BLaER1 treated with 17β-estradiol and CSF1 and Interleukin-3, amounts not matched to agents 10 nM and 100 nM (cell line): ENCODE results near the gene CCDC85C.
A peak's percentile ranks its signal among the peaks of the same experiment; 100 is the strongest.

Experiments used
- H3K27ac ChIP-seq, 11 experiments: shearing (Covaris generic); formaldehyde crosslinking; 2 replicates each; pipeline ENCODE4 v1.8.1; 2022
- H3K27me3 ChIP-seq, 11 experiments: shearing (Covaris generic); formaldehyde crosslinking; 2 replicates each; pipeline ENCODE4 v1.8.1; 2022
- H3K36me3 ChIP-seq, 11 experiments: shearing (Covaris generic); formaldehyde crosslinking; 2 replicates each; pipeline ENCODE4 v1.8.1; 2022
- H3K4me1 ChIP-seq, 10 experiments: shearing (Covaris generic); formaldehyde crosslinking; 2 replicates each; pipeline ENCODE4 v1.8.1; 2022
- H3K4me2 ChIP-seq, 11 experiments: shearing (Covaris generic); formaldehyde crosslinking; 2 replicates each; pipeline ENCODE4 v1.8.1; 2022
- H3K4me3 ChIP-seq, 10 experiments: shearing (Covaris generic); formaldehyde crosslinking; 2 replicates each; pipeline ENCODE4 v1.8.1; 2022
- H3K9ac ChIP-seq, 11 experiments: shearing (Covaris generic); formaldehyde crosslinking; 2 replicates each; pipeline ENCODE4 v1.8.1; 2022
- H3K9me3 ChIP-seq, 11 experiments: shearing (Covaris generic); formaldehyde crosslinking; replicated peaks in 1 of 11; 2 replicates each; pipeline ENCODE4 v1.8.1; 2022
- H4K20me1 ChIP-seq, 11 experiments: shearing (Covaris generic); formaldehyde crosslinking; 2 replicates each; pipeline ENCODE4 v1.8.1; 2022
- Cebpa-rat ChIP-seq, 11 experiments: shearing (Covaris generic); IDR thresholded peaks; 2 replicates each; pipeline ENCODE4 v1.8.1; 2022

The CCDC85C gene

DNA sequence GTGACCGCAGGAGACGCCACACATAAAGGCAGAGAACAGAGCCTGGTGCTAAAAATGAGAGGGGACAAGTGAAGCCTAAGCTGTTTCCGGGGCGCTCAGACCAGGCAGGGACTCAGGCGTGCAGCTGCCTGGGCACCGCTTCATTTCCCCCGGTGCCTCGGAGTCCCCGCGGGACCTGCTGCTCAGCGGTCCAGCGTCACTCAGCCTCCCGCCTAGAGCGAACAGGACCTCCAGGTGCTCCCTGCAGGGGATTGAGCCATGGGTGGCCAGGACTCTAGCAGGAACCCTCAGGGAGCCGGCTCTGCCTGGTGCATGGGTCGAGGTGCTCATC is 31.0 kb downstream of the CCDC85C start:
- Histone ChIP-seq H3K9ac (peak overlapping the region in 8 of 11 experiments; percentile 2 to 61 (median 32); a peak in 11 of 22 replicates), H3K4me1 (peaks cover 64 to 92% (median 88%) of the 10 kb centered on the region in 10 experiments), H3K36me3 (no peaks in the 10 kb centered on the region), H3K4me2 (peak overlapping the region; percentile 74 to 96 (median 85)), H4K20me1 (peaks cover 0 to 98% (median 91%) of the 10 kb centered on the region in 11 experiments; a peak in 20 of 22 replicates), H3K27me3 (peaks cover 0 to 45% (median 0%) of the 10 kb centered on the region in 11 experiments; a peak in 5 of 22 replicates), H3K4me3 (peak overlapping the region in 1 of 10 experiments; percentile 2; a peak in 1 of 20 replicates), H3K27ac (peak overlapping the region in 3 of 11 experiments; percentile 0 to 54 (median 31); a peak in 4 of 22 replicates), H3K9me3 (no peaks in the 10 kb centered on the region)
- no peak for TF ChIP-seq Cebpa-rat (IDR thresholded peaks at IDR 0.05)

DNA sequence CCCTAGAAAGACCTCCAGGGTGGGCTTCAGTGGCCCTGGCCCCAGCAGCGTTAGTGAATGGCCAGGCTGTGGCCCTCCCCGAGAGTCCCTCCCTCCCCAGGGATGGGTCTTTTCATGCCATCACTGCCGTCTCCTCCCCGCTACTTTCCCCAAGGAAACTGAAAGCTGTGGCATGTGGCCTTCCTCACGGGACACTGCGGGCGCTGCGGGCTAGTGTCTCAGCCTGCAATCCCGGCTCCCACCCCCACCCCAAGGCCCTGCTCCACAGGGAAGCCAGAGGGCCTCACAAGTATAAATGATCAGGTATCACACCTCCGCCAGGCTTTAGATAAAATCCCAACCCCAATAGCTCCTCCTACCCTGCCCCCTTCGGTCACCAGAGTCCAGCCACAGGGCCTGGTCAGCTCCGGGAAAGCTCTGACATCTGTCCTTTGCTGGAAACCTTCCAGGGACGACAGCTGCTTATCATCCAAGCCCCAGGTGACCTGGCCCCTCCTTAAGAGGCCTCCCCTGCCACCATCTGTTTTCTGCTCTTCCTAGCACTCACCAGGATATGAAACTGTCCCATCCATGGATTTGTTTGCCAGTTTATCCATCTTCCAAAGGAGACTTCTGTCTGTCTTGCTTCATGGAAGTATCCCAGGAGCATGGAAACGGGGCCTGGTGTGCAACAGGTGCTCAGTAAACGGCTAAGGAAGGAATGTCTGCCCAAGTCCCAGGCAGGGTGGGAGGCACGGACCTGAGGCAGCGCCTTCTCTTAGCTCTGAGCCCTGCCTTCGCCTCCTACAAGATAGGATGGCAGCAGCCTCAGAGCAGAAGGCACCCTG is 31.6 kb downstream of the CCDC85C start:
- peak overlapping the region in 4 of 10 experiments; percentile 2 to 28 (median 7); a peak in 2 of 20 replicates for H3K4me3 ChIP-seq
- peaks cover 0 to 49% (median 0%) of the 10 kb centered on the region in 11 experiments; a peak in 6 of 22 replicates for H3K27me3 ChIP-seq
- H3K27ac ChIP-seq: peak overlapping the region in 6 of 11 experiments; percentile 0 to 54 (median 22); a peak in 8 of 22 replicates
- peak overlapping the region; percentile 74 to 96 (median 85) for H3K4me2 ChIP-seq
- no peak for TF ChIP-seq Cebpa-rat (IDR thresholded peaks at IDR 0.05)
- no peaks in the 10 kb centered on the region for H3K36me3 ChIP-seq
- H3K9ac ChIP-seq: peak overlapping the region in 8 of 11 experiments; percentile 2 to 61 (median 36); a peak in 12 of 22 replicates
- no peaks in the 10 kb centered on the region for H3K9me3 ChIP-seq
- peaks cover 68 to 97% (median 94%) of the 10 kb centered on the region in 10 experiments for H3K4me1 ChIP-seq
- H4K20me1 ChIP-seq: peaks cover 0 to 99% (median 96%) of the 10 kb centered on the region in 11 experiments; a peak in 20 of 22 replicates

DNA sequence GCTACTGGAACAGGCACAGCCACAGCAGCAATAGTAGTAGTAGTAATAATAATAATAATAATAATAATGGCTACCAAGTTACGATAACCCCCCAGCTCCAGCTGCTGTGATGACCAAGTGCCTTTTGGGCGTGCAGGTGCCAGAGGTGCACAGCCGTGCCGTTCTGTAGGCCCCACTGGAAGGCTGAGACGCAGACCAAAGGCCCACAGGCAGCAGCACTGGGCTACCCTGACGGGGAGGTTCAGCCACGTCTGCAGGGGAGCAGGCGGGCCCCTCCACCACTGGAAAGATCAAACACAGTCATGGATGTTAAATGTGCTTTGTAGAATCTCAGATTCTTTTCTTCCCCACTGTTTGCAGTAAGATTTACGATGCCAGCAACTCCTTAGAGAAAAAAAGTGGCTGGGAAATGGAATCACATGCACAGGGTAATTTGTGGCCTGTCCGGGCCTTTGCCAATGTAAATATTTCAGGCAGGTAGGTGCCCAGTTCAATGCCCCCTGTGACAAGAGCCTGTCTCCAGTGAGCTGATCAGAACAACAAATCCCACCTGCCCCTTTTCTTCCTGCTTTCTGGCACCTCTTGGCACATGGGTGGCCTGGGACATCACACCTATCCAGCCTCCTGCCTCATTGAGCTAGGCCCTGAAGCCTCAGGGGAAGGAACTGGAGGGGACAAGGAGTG is 32.6 kb downstream of the CCDC85C start:
- TF ChIP-seq Cebpa-rat (IDR thresholded peaks at IDR 0.05): no peak
- Histone ChIP-seq H3K4me3 (no peak overlapping the region), H3K36me3 (no peaks in the 10 kb centered on the region), H3K27ac (peak overlapping the region in 3 of 11 experiments; percentile 9 to 54 (median 34); a peak in 3 of 22 replicates), H3K4me1 (peaks cover 77 to 100% (median 100%) of the 10 kb centered on the region in 10 experiments), H3K27me3 (peaks cover 0 to 58% (median 0%) of the 10 kb centered on the region in 11 experiments; a peak in 6 of 22 replicates), H4K20me1 (peaks cover 0 to 100% (median 100%) of the 10 kb centered on the region in 11 experiments; a peak in 20 of 22 replicates), H3K9ac (peak overlapping the region in 5 of 11 experiments; percentile 30 to 69 (median 55); a peak in 6 of 22 replicates), H3K9me3 (no peaks in the 10 kb centered on the region), H3K4me2 (peak overlapping the region; percentile 74 to 96 (median 85))

DNA sequence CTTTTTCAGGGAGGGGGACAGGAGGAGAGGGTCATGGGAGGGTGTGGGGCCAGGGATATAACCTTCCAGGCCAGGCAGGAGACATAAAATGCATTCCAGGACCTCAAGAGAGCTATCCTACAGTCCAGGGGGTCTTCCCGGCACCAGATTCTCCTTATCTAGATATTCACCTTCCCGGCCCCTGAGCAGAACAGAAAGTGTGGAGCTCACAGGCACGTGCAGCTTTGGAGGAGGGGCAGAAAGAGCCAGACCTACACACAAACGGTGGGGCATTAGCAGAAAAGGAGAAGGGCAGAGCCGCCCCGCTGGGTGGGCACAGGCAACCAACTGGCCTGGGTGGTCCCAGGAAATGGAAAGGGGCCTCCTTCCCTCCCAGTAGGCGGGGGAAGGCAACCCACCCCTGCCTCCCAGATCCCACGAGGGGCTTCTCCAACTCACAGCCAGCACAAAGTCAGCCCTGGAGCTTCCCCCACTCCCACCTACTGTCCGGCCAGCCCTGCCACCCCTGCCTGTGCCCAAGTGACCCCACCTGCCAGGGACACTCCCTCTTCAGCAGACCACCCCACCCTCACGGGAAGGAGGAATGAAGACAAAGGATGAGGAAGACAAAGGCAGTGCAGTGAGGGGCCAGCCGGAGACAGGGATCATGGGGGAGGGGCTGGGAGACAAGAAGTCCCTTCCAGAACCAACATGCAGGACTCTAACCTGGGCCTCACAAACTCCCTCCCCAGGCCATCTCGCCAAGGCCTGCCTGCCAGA is 33.3 kb downstream of the CCDC85C start:
- TF ChIP-seq Cebpa-rat (IDR thresholded peaks at IDR 0.05): no peak
- H3K9ac ChIP-seq: peak overlapping the region in 6 of 11 experiments; percentile 12 to 69 (median 54); a peak in 9 of 22 replicates
- H3K9me3 ChIP-seq: no peaks in the 10 kb centered on the region
- H3K27ac ChIP-seq: peak overlapping the region in 5 of 11 experiments; percentile 0 to 54 (median 34); a peak in 9 of 22 replicates
- peaks cover 2 to 100% (median 100%) of the 10 kb centered on the region in 11 experiments; a peak in 20 of 22 replicates for H4K20me1 ChIP-seq
- H3K4me3 ChIP-seq: peak overlapping the region in 1 of 10 experiments; percentile 10; a peak in 3 of 20 replicates
- no peaks in the 10 kb centered on the region for H3K36me3 ChIP-seq
- peaks cover 0 to 65% (median 0%) of the 10 kb centered on the region in 11 experiments; a peak in 6 of 22 replicates for H3K27me3 ChIP-seq
- H3K4me2 ChIP-seq: peak overlapping the region; percentile 73 to 96 (median 87); a peak in 21 of 22 replicates
- H3K4me1 ChIP-seq: peaks cover 85 to 100% (median 100%) of the 10 kb centered on the region in 10 experiments

DNA sequence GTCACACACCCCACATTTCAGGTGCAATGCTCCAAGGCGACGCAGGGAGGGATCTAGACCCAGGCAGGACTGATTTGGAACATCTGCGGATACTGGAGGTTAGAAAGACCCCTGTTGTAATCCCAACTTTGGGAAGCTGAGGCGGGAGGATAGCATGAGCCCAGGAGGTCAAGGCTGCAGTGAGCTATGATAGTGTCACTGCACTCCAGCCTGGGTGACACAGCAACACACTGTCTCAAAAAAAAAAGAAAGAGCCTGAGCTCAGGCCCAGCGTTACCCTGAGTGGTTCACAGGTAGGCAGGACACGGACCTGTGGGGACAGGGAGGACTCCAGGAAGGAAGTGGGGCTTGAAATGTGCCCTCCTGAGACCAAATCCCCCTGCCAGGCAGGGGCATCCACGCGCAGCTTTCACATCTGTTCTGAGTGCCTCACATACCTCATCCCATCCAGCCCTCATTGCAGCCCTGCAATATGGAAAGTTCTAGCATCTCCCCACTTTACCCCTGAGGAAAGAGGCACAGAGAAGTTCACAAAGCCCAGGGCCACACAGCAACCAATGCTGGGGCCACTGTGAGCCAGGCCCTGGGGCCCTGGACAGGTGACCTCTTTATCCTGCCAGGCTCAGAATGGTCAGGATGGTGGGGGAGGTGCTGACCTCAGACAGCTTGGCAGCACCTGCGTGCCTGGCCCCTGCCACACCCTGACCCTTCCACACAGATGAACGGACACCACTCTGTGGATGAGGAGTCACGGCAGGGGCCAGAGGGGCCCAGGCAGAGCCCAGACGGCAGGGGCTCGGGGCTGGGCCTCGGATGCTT is 34.1 kb downstream of the CCDC85C start:
- Histone ChIP-seq H3K36me3 (no peaks in the 10 kb centered on the region), H3K9ac (peak overlapping the region in 6 of 11 experiments; percentile 12 to 69 (median 54); a peak in 9 of 22 replicates), H4K20me1 (peaks cover 3 to 100% (median 100%) of the 10 kb centered on the region in 11 experiments; a peak in 20 of 22 replicates), H3K27me3 (peaks cover 0 to 72% (median 0%) of the 10 kb centered on the region in 11 experiments; a peak in 6 of 22 replicates), H3K4me2 (peak overlapping the region; percentile 73 to 96 (median 87)), H3K4me1 (peaks cover 89 to 100% (median 100%) of the 10 kb centered on the region in 10 experiments), H3K4me3 (peak overlapping the region in 1 of 10 experiments; percentile 10; a peak in 2 of 20 replicates), H3K9me3 (no peaks in the 10 kb centered on the region), H3K27ac (peak overlapping the region in 4 of 11 experiments; percentile 0 to 54 (median 44); a peak in 7 of 22 replicates)
- no peak for TF ChIP-seq Cebpa-rat (IDR thresholded peaks at IDR 0.05)

DNA sequence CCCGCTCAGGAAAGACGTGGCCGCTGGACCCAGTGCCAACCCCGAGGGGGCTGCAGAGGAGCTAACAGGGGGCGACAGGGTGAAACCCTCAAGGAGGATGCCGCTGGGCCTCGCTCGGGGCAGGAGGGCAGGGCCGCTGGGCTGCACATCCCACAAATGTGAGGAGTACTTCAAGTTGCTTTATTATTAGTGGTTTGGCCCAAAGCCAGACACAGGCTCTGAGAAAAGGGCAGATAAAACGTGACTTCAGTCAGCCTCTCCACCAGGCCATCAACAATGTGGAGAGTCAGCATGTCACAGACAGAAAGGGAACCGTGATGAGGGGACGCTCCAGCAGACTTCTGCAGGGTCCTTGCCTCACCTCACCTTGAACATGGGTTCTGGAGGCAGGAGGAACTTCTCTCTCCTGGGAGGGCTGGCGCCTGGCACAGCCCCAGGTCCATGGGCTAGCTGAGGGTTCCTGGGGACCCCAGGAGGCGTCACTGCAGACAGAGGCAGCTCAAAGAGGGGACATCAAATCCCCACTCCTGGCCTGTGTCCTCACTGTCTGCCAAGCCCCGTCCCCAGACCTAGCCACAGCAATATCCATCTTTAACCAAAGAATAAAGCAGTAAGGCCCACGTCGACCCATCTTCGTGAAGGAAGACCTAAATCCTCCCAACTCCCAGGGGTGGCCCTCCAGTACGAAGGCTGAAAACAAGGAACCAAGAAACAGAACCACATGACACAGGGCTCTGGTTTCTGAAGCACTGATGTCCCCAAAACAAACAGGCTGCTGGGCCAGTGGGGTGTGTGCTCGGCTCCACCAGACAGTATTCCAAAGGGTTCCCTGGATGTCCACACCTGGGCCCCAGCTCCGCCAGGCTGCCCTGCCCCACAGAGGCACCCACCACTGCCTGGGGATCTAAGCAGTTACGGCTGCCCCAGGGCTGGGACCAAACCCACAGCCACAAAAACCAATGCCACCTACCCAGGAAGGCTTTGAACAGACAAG is 35.1 kb downstream of the CCDC85C start:
- Histone ChIP-seq H3K9me3 (no peaks in the 10 kb centered on the region), H3K27me3 (peaks cover 0 to 72% (median 0%) of the 10 kb centered on the region in 11 experiments; a peak in 6 of 22 replicates), H3K36me3 (no peaks in the 10 kb centered on the region), H3K9ac (peak overlapping the region in 5 of 11 experiments; percentile 0 to 69 (median 52); a peak in 8 of 22 replicates), H4K20me1 (peaks cover 3 to 100% (median 100%) of the 10 kb centered on the region in 11 experiments; a peak in 20 of 22 replicates), H3K4me1 (peaks cover 90 to 100% (median 100%) of the 10 kb centered on the region in 10 experiments), H3K4me2 (peak overlapping the region; percentile 73 to 96 (median 87)), H3K27ac (peak overlapping the region in 5 of 11 experiments; percentile 10 to 54 (median 22); a peak in 6 of 22 replicates), H3K4me3 (no peak overlapping the region; a peak in 1 of 20 replicates)
- no peak for TF ChIP-seq Cebpa-rat (IDR thresholded peaks at IDR 0.05)
